Transverse colon (tissue), 3 donors: Measurements from ENCODE around the gene LARP4.

Experiments
- EP300 ChIP-seq: sonication (generic); formaldehyde crosslinking; IDR thresholded peaks from one replicate; pipeline ENCODE4 v1.6.1; 2017; ENCODE audit warnings: antibody characterized with exemption, low read depth
- TF ChIP-seq, protein P1 (sequence below), 5 experiments: fragments of 200-600 bp in 3 of 5; fragments of 450-650 bp in 2 of 5; sonication (generic) in 3 of 5; IDR thresholded peaks; 1 replicate in 2 of 5; 2 replicates in 3 of 5; pipeline ENCODE4 v1.5.1; 2016 to 2017; ENCODE audit warnings: antibody characterized with exemption in 5 of 5, inconsistent platforms in 3 of 5, mild to moderate bottlenecking in 2 of 5, moderate library complexity in 1 of 5

DNA sequence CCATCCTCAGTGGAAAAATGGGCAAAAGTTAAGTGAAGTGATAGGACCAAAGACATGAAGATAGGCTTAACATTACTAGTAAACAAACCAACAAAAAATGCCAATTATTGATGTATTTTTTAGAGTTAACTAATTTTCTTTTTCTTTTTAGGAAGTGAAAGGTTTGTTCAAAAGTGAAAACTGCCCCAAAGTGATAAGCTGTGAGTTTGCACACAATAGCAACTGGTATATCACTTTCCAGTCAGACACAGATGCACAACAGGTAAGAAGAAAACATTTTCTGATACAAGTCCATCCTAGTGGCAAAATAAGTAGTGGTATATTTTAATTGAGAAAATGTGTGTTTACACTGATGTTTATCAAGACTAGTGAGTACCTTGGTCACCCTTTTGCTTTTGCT lies 39.6 kb downstream of the LARP4 start:
- TF ChIP-seq, protein P1, sequence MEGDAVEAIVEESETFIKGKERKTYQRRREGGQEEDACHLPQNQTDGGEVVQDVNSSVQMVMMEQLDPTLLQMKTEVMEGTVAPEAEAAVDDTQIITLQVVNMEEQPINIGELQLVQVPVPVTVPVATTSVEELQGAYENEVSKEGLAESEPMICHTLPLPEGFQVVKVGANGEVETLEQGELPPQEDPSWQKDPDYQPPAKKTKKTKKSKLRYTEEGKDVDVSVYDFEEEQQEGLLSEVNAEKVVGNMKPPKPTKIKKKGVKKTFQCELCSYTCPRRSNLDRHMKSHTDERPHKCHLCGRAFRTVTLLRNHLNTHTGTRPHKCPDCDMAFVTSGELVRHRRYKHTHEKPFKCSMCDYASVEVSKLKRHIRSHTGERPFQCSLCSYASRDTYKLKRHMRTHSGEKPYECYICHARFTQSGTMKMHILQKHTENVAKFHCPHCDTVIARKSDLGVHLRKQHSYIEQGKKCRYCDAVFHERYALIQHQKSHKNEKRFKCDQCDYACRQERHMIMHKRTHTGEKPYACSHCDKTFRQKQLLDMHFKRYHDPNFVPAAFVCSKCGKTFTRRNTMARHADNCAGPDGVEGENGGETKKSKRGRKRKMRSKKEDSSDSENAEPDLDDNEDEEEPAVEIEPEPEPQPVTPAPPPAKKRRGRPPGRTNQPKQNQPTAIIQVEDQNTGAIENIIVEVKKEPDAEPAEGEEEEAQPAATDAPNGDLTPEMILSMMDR (IDR thresholded peaks at IDR 0.05), result no peak
- TF ChIP-seq EP300, result no peak
